ENCODE measurements around the gene DEFB128. TPM values are rescaled to one million over a fixed set of nuclear protein-coding genes. Genes with fewer than 3 reads are reported as not detected.

Gene DEFB128
- total and polyA plus RNA-seq, 2 of the 4 experiments (the other 2 are of a cell fraction) = not detected

- Histone ChIP-seq H4K5ac (ENCODE audit: low read depth, low read length) (no peak overlapping the region), H3K79me1 (ENCODE audit: low read depth in 1 of 2, low read length in 2 of 2) (no peaks in the 10 kb centered on the region), H2BK15ac (ENCODE audit: low read depth, low read length) (no peak overlapping the region), H3K36me3 (ENCODE audit: control insufficient read depth, insufficient read depth, low read length) (no peaks in the 10 kb centered on the region), H4K8ac (ENCODE audit: low read depth in 2 of 2, low read length in 2 of 2) (no peak overlapping the region), H3K4me2 (ENCODE audit: low read depth, low read length) (no peak overlapping the region), H2AFZ (replicated peaks; ENCODE audit: low read length, poor library complexity) (no peak overlapping the region), H3K4me1 (ENCODE audit: control insufficient read depth, insufficient read depth, low read length) (no peaks in the 10 kb centered on the region), H4K20me1 (ENCODE audit: insufficient read depth, low read length) (no peaks in the 10 kb centered on the region), H2AK9ac (replicated peaks; ENCODE audit: low read depth, low read length, poor library complexity) (no peak overlapping the region), H3K56ac (ENCODE audit: extremely low read depth, insufficient read depth, low read length) (no peak overlapping the region), H3K4me3 (ENCODE audit: insufficient read depth, low read depth, low read length) (no peak overlapping the region), H3K9ac (ENCODE audit: low read depth, low read length) (no peak overlapping the region), H3K9me1 (ENCODE audit: insufficient read depth, low read length) (no peaks in the 10 kb centered on the region), H2BK5ac (ENCODE audit: low read depth, low read length, poor library complexity, severe bottlenecking) (no peak overlapping the region), H3K23ac (ENCODE audit: low read depth, low read length) (no peak overlapping the region), H2BK20ac (ENCODE audit: low read depth, low read length) (no peak overlapping the region), H3K9me3 (ENCODE audit: control insufficient read depth, insufficient read depth, low read length) (no peaks in the 10 kb centered on the region), H2AK5ac (ENCODE audit: low read depth, low read length) (no peak overlapping the region), H2BK120ac (ENCODE audit: low read depth, low read length) (no peak overlapping the region), H3K14ac (replicated peaks; ENCODE audit: low read depth, low read length) (no peak overlapping the region), H3K27me3 (ENCODE audit: control insufficient read depth, insufficient read depth, low read length) (peaks cover 2% of the 10 kb centered on the region), H4K91ac (ENCODE audit: insufficient read depth, low read depth, low read length) (no peak overlapping the region), H3K27ac (ENCODE audit: insufficient read depth, low read length) (no peak overlapping the region), H3K18ac (ENCODE audit: low read depth, low read length) (no peak overlapping the region), H3K4ac (ENCODE audit: low read depth, low read length) (no peak overlapping the region)
- dilution Hi-C loops (cut with HindIII; ENCODE audit: low sequenced_read_pairs, unreplicated experiment) = no loop called here
- DNase-seq (no peak), ATAC-seq (ENCODE audit: low read depth) (no peak)
- TF ChIP-seq CTCF (conservative IDR thresholded peaks at IDR 0.05; ENCODE audit: low read depth, low read length) = no peak
- TF ChIP-seq MAZ (IDR thresholded peaks at IDR 0.05; ENCODE audit: borderline replicate concordance, low read depth, low read length) = no peak
- no peak for TF ChIP-seq MXI1 (IDR thresholded peaks at IDR 0.05; ENCODE audit: borderline replicate concordance, low read depth, low read length)
- BruUV-seq (replicated peaks) = no TSS peak
- POLR2A ChIA-PET (ENCODE audit: unreplicated experiment) = no interaction called here
- in situ Hi-C loops (cut with MboI; ENCODE audit: low sequenced_read_pairs) = no loop called here
- CTCF ChIA-PET = no interaction called here
- intact Hi-C loops (cut with micrococcal nuclease) = no loop called here
- WGBS, 2 experiments (ENCODE audit: extremely low coverage in 2 of 2, insufficient read length in 1 of 2) = no CpG with 5 or more reads among the region's 1 CpG
Observed at GRCh38 chr20:198225-198624, 8.7 kb upstream of the DEFB128 start.
